ENCODE data around the gene SLC22A12. TPM values are rescaled to one million over a fixed set of nuclear protein-coding genes. Genes with fewer than 3 reads are reported as not detected.

The SLC22A12 gene
- total RNA-seq, 6 experiments from 2014 or later, result 0.22 to 0.80 (median 0.74) TPM; not detected in 3

DNA sequence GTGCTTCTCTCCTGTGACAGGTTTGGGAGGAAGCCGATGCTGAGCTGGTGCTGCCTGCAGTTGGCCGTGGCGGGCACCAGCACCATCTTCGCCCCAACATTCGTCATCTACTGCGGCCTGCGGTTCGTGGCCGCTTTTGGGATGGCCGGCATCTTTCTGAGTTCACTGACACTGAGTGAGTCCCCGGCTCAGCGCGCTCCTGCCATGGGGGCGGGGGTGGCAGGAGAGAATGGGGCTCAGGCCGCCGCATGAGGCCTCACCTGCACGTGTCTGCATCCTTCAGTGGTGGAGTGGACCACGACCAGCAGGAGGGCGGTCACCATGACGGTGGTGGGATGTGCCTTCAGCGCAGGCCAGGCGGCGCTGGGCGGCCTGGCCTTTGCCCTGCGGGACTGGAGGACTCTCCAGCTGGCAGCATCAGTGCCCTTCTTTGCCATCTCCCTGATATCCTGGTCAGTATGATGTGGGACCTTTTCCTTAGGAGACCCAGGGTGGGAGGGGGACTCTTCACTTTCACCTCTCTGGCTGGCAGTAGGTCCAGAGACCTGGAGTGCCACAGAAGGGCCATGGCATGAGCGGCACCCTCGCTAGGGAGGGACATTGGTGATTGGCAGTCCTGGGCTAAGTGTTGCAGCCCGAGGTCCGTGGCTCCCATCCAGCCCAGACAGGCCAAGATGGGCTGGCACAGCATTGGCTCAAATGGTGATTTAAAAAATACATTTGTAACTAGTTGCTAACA, 28.9 kb upstream of the SLC22A12 start:
- intact Hi-C loops (cut with DNase I), result no loop called here

GRCh38 chr11:64562723-64563351, 28.2 kb upstream of the SLC22A12 start:
- intact Hi-C loops (cut with DNase I), result no loop called here
- TF ChIP-seq CTCF (IDR thresholded peaks at IDR 0.05) (no peak), POLR2A (IDR thresholded peaks at IDR 0.05) (no peak)
- no peaks in the 10 kb centered on the region for H3K36me3 ChIP-seq
- no peaks in the 10 kb centered on the region for H3K27me3 ChIP-seq
- H3K4me3 ChIP-seq, result no peak overlapping the region
- DNase-seq (peak in 1 of 3 donors; percentile 22), ATAC-seq (no peak)
- H3K4me1 ChIP-seq, result peaks cover 0 to 7% (median 0%) of the 10 kb centered on the region in 4 donors
- no peak overlapping the region for H3K27ac ChIP-seq
- WGBS (ENCODE audit: insufficient coverage, low coverage, low lambda C conversion rate, missing lambda C conversion rate), result 95% methylated on average over 11 of the region's 15 CpGs
- H3K9me3 ChIP-seq, result no peaks in the 10 kb centered on the region

More for the DNA sequence above, 28.9 kb upstream of the SLC22A12 start:
- no peak overlapping the region for H3K27ac ChIP-seq
- no peak for TF ChIP-seq POLR2A (IDR thresholded peaks at IDR 0.05)
- no peak for TF ChIP-seq CTCF (IDR thresholded peaks at IDR 0.05)
- DNase-seq (peak in 1 of 3 donors; percentile 44), ATAC-seq (no peak)
- H3K9me3 ChIP-seq, result no peaks in the 10 kb centered on the region
- no peaks in the 10 kb centered on the region for H3K36me3 ChIP-seq
- no peak overlapping the region for H3K4me3 ChIP-seq
- WGBS (ENCODE audit: insufficient coverage, low coverage, low lambda C conversion rate, missing lambda C conversion rate), result 80% methylated on average over 18 of the region's 29 CpGs
- peaks cover 0 to 7% (median 0%) of the 10 kb centered on the region in 4 donors for H3K4me1 ChIP-seq
- H3K27me3 ChIP-seq, result no peaks in the 10 kb centered on the region

DNA sequence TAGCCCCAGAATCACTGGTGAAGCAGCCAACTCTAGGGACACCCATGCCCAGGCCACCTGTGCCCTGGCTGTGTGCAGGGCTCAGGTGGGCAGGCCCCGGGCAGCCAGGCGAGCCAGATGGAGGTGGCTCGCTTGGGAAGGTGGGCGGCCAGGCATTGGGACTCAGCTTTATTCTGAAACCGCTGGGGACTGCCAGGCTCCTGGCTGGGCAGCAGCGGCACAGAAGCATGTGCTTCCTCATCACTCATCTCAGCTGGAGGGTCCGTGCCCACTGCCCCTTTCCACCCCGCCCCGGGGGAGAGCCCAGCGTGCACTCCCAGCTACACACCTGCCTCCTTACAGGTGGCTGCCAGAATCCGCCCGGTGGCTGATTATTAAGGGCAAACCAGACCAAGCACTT, 27.1 kb upstream of the SLC22A12 start:
- DNase-seq (no peak), ATAC-seq (no peak)
- no peaks in the 10 kb centered on the region for H3K9me3 ChIP-seq
- peaks cover 0 to 7% (median 0%) of the 10 kb centered on the region in 4 donors for H3K4me1 ChIP-seq
- no peaks in the 10 kb centered on the region for H3K27me3 ChIP-seq
- H3K4me3 ChIP-seq, result no peak overlapping the region
- H3K36me3 ChIP-seq, result no peaks in the 10 kb centered on the region
- TF ChIP-seq POLR2A (IDR thresholded peaks at IDR 0.05) (no peak), CTCF (IDR thresholded peaks at IDR 0.05) (no peak)
- H3K27ac ChIP-seq, result no peak overlapping the region
- intact Hi-C loops (cut with DNase I), result no loop called here
- WGBS (ENCODE audit: insufficient coverage, low coverage, low lambda C conversion rate, missing lambda C conversion rate), result 67% methylated on average over 1 of the region's 12 CpGs

GRCh38 chr11:64564419-64564818, 26.6 kb upstream of the SLC22A12 start:
- Histone ChIP-seq H3K27me3 (no peaks in the 10 kb centered on the region), H3K4me1 (peaks cover 0 to 7% (median 0%) of the 10 kb centered on the region in 4 donors), H3K4me3 (no peak overlapping the region), H3K9me3 (no peaks in the 10 kb centered on the region), H3K27ac (no peak overlapping the region), H3K36me3 (no peaks in the 10 kb centered on the region)
- intact Hi-C loops (cut with DNase I), result no loop called here
- 94% methylated on average over 4 of the region's 7 CpGs for WGBS (ENCODE audit: insufficient coverage, low coverage, low lambda C conversion rate, missing lambda C conversion rate)
- no peak for DNase-seq
- TF ChIP-seq CTCF (IDR thresholded peaks at IDR 0.05) (no peak), POLR2A (IDR thresholded peaks at IDR 0.05) (no peak)
- ATAC-seq, result no peak

Measured in right lobe of liver (tissue), 6 donors.